Keratinocyte (primary cell): ENCODE results near the gene MICALL2. TPM values are rescaled to one million over a fixed set of nuclear protein-coding genes. Genes with fewer than 3 reads are reported as not detected.

Experiments used
- DNase-seq: peaks from one replicate; pipeline ENCODE4 v3.0.0-alpha.2; 2011; ENCODE audit warnings: low read depth, missing footprints, low spot score
- FAIRE-seq: peaks from 2 replicates; lab custom pipeline; 2011; peaks lifted over from hg19 to GRCh38; lab: Jason Lieb, UNC
- H2AFZ ChIP-seq: 2 replicates; pipeline ENCODE4 v1.6.0; 2012; ENCODE audit warnings: low read length, control low read depth, inconsistent platforms; ENCODE audit not compliant: control insufficient read depth
- H3K27ac ChIP-seq: 2 replicates; pipeline ENCODE4 v1.5.1; 2011; ENCODE audit warnings: low read length; ENCODE audit not compliant: control insufficient read depth, insufficient read depth
- H3K27me3 ChIP-seq: 3 replicates; pipeline ENCODE4 v1.6.0; 2011; ENCODE audit warnings: low read length; ENCODE audit not compliant: control insufficient read depth, insufficient read depth; ENCODE audit errors: extremely low read depth
- H3K36me3 ChIP-seq, 2 experiments: 2 replicates in 1 of 2; 3 replicates in 1 of 2; pipeline ENCODE4 v1.5.1; 2011; ENCODE audit warnings: low read length in 2 of 2, mild to moderate bottlenecking in 1 of 2; ENCODE audit not compliant: control insufficient read depth in 2 of 2, insufficient read depth in 2 of 2; ENCODE audit errors: extremely low read depth in 1 of 2
- H3K4me1 ChIP-seq: 3 replicates; pipeline ENCODE4 v1.5.1; 2011; ENCODE audit warnings: low read length; ENCODE audit not compliant: control insufficient read depth, insufficient read depth; ENCODE audit errors: extremely low read depth
- H3K4me2 ChIP-seq: 3 replicates; pipeline ENCODE4 v1.6.0; 2011; ENCODE audit warnings: low read depth, low read length; ENCODE audit not compliant: control insufficient read depth, insufficient read depth; ENCODE audit errors: extremely low read depth
- H3K4me3 ChIP-seq, 3 experiments: fragments of 200-600 bp in 1 of 3; sonication (generic) in 1 of 3; 2 replicates in 2 of 3; 3 replicates in 1 of 3; pipeline ENCODE4 v1.5.1; 2011 to 2016; ENCODE audit warnings: low read length in 3 of 3, mild to moderate bottlenecking in 3 of 3, control low read depth in 2 of 3, inconsistent platforms in 1 of 3, low read depth in 1 of 3, mixed read lengths in 1 of 3, mixed run types in 1 of 3, moderate library complexity in 1 of 3; ENCODE audit not compliant: control insufficient read depth in 2 of 3, insufficient read depth in 2 of 3; ENCODE audit errors: extremely low read depth in 1 of 3
- H3K79me2 ChIP-seq: 2 replicates; pipeline ENCODE4 v1.6.0; 2012; ENCODE audit warnings: low read length; ENCODE audit not compliant: control insufficient read depth, insufficient read depth
- H3K9ac ChIP-seq: 3 replicates; pipeline ENCODE4 v1.6.0; 2011; ENCODE audit warnings: low read length; ENCODE audit not compliant: control insufficient read depth, insufficient read depth; ENCODE audit errors: extremely low read depth
- H3K9me1 ChIP-seq: 3 replicates; pipeline ENCODE4 v1.6.0; 2011; ENCODE audit warnings: low read length; ENCODE audit not compliant: control insufficient read depth, insufficient read depth; ENCODE audit errors: extremely low read depth
- H3K9me3 ChIP-seq: 2 replicates; pipeline ENCODE4 v1.5.1; 2012; ENCODE audit warnings: low read depth, low read length; ENCODE audit not compliant: control insufficient read depth
- H4K20me1 ChIP-seq: 3 replicates; pipeline ENCODE4 v1.6.0; 2011; ENCODE audit warnings: low read length; ENCODE audit not compliant: control insufficient read depth, insufficient read depth; ENCODE audit errors: extremely low read depth
- CTCF ChIP-seq, 3 experiments: IDR thresholded peaks in 1 of 3; conservative IDR thresholded peaks in 1 of 3; optimal IDR thresholded peaks in 1 of 3; 2 replicates in 2 of 3; 3 replicates in 1 of 3; pipeline versions ENCODE3 to v1.5.1; 2011; ENCODE audit warnings: low read length in 3 of 3, mild to moderate bottlenecking in 3 of 3, moderate library complexity in 2 of 3, control low read depth in 1 of 3, inconsistent platforms in 1 of 3; ENCODE audit not compliant: insufficient read depth in 2 of 3; ENCODE audit errors: extremely low read depth in 1 of 3
- EZH2 ChIP-seq: IDR thresholded peaks from one replicate; pipeline ENCODE4 v1.6.1; 2012; ENCODE audit warnings: inconsistent platforms, mild to moderate bottlenecking, low read length, moderate library complexity
- dilution Hi-C: fragments of 300-500 bp; cut with MboI; formaldehyde crosslinking; loops from one replicate; pipeline ENCODE4 v1.7.0; 2020; ENCODE audit warnings: low sequenced_read_pairs; ENCODE audit not compliant: extremely low pct_ligation_motif_present
- polyA plus RNA-seq, 5 experiments: library from polyadenylated mRNA; depleted of rRNA in 3 of 5; stranded (reverse) in 3 of 5; stranded (forward) in 1 of 5; unstranded in 1 of 5; fragments of >200 nt; gene quantifications; 1 replicate in 1 of 5; 2 replicates in 3 of 5; 3 replicates in 1 of 5; pipeline versions ENCODE4 v1.2.1 to v1.2.3, GENCODE V29; 2011 to 2012; ENCODE audit warnings: missing spikeins in 2 of 5, low read depth in 1 of 5, low replicate concordance in 1 of 5

The MICALL2 gene
- polyA plus RNA-seq, 1 donor (not counting 4 experiments of a cell fraction or from before 2014, with no cell fraction given): 10.4 TPM

GRCh38 chr7:1483536-1484505 is 24.6 kb upstream of the MICALL2 start:
- dilution Hi-C loops: no loop called here
- no peak overlapping the region for H3K4me3 ChIP-seq
- no peak overlapping the region for H3K4me2 ChIP-seq
- H3K27me3 ChIP-seq: no peaks in the 10 kb centered on the region
- H3K36me3 ChIP-seq: peaks cover 29 to 34% of the 10 kb centered on the region in 2 experiments
- no peaks in the 10 kb centered on the region for H3K9me3 ChIP-seq
- no peaks in the 10 kb centered on the region for H4K20me1 ChIP-seq
- FAIRE-seq: no peak
- H2AFZ ChIP-seq: no peak overlapping the region
- H3K9me1 ChIP-seq: no peaks in the 10 kb centered on the region
- no peak overlapping the region for H3K27ac ChIP-seq
- no peaks in the 10 kb centered on the region for H3K79me2 ChIP-seq
- no peak overlapping the region for H3K9ac ChIP-seq
- TF ChIP-seq EZH2: no peak
- no peak for TF ChIP-seq CTCF (optimal IDR thresholded peaks at IDR 0.05 in 1 of 3, IDR thresholded peaks at IDR 0.05 in 1 of 3, conservative IDR thresholded peaks at IDR 0.05 in 1 of 3; ENCODE audit: extremely low read depth in 1 of 3, insufficient read depth in 2 of 3, low read length in 3 of 3)
- no peak for DNase-seq
- H3K4me1 ChIP-seq: no peaks in the 10 kb centered on the region

- H3K27me3 ChIP-seq: no peaks in the 10 kb centered on the region
- H3K36me3 ChIP-seq: peaks cover 26 to 36% of the 10 kb centered on the region in 2 experiments
- H3K4me3 ChIP-seq: no peak overlapping the region
- H3K9me3 ChIP-seq: no peaks in the 10 kb centered on the region
- H3K27ac ChIP-seq: no peak overlapping the region
- H3K9me1 ChIP-seq: no peaks in the 10 kb centered on the region
- H4K20me1 ChIP-seq: no peaks in the 10 kb centered on the region
- TF ChIP-seq EZH2: no peak
- no peak for TF ChIP-seq CTCF (optimal IDR thresholded peaks at IDR 0.05 in 1 of 3, IDR thresholded peaks at IDR 0.05 in 1 of 3, conservative IDR thresholded peaks at IDR 0.05 in 1 of 3; ENCODE audit: extremely low read depth in 1 of 3, insufficient read depth in 2 of 3, low read length in 3 of 3)
- H3K4me1 ChIP-seq: no peaks in the 10 kb centered on the region
- H3K79me2 ChIP-seq: no peaks in the 10 kb centered on the region
- H3K4me2 ChIP-seq: no peak overlapping the region
- dilution Hi-C loops: no loop called here
- no peak overlapping the region for H2AFZ ChIP-seq
- H3K9ac ChIP-seq: no peak overlapping the region
- DNase-seq (no peak), FAIRE-seq (no peak)
Observed at GRCh38 chr7:1483079-1483478, 23.8 kb upstream of the MICALL2 start.
